ENCODE results near the gene DLG1.

GRCh38 chr3:197328198-197328597 lies 29.8 kb upstream of the DLG1 start:
- TF ChIP-seq CTCF (conservative IDR thresholded peaks at IDR 0.05; ENCODE audit: low read depth in 2 of 2) = no peak
- no peak for TF ChIP-seq CREB1 (CRISPR knock-in tag; IDR thresholded peaks at IDR 0.05; ENCODE audit: low read depth)
- no peak for TF ChIP-seq STAT1 (IDR thresholded peaks at IDR 0.05; ENCODE audit: unreplicated experiment)
- no peak for TF ChIP-seq EZH2 (IDR thresholded peaks at IDR 0.05; ENCODE audit: low read depth, unreplicated experiment)
- TF ChIP-seq REST (IDR thresholded peaks at IDR 0.05; ENCODE audit: unreplicated experiment) = no peak
- no peak for TF ChIP-seq POLR2AphosphoS5 (IDR thresholded peaks at IDR 0.05; ENCODE audit: low read depth)
- TF ChIP-seq JUNB (IDR thresholded peaks at IDR 0.05; ENCODE audit: unreplicated experiment) = no peak
- TF ChIP-seq ZNF114 (CRISPR knock-in tag; IDR thresholded peaks at IDR 0.05) = no peak
